Skeletal muscle cell (primary cell): Measurements from ENCODE around the gene SRA1.

Experiments used
- DNase-seq: peaks from one replicate; pipeline ENCODE4 v3.0.0-alpha.2; 2010; ENCODE audit warnings: low read depth
- H3K4me3 ChIP-seq: 2 replicates; pipeline ENCODE4 v1.5.1; 2011; ENCODE audit warnings: low read depth, mild to moderate bottlenecking, control low read depth, low read length, moderate library complexity

The SRA1 gene

DNA sequence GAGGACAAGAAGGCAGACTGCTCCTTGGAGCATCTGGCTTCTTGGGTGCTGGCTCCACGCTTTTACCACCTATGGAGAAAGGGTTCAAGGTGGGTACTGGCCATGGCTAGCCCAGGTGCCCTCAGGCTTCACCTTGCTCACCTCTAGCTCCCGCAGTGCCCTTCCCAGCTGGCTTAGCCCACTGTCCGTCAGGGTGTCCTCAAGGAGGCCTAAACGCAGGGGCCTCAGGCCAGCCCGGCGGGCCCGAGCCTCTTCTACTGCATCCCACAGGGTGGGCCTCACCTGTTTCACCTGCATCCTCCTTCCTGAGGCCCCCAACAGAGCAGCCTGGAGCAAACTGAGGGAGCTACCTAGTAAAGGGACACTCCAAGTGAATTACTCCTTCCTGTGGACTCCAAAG lies 16.4 kb upstream of the SRA1 start:
- no peak overlapping the region for H3K4me3 ChIP-seq
- DNase-seq, result no peak

GRCh38 chr5:140571105-140571504 lies 13.8 kb upstream of the SRA1 start:
- no peak overlapping the region for H3K4me3 ChIP-seq
- DNase-seq, result no peak

DNA sequence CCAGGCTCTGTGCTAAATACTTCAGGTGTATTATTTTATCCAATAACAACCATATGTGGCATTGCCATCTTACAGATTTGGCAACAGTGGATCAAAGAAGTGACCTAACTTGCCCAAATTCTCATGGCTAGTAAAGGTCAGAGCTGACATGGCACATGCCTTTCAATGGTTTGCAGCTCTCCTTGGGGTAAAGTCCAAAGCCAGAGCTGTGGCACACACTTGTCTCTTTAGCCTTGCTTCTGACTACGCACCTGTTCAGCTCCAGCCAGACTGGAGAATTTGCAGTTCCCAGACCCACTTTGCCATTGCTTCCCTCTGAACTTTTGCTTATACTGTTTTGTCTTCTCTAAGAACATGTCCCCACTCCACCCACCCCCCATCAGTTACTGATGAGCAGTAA lies 13.2 kb upstream of the SRA1 start:
- H3K4me3 ChIP-seq, result no peak overlapping the region
- no peak for DNase-seq

DNA sequence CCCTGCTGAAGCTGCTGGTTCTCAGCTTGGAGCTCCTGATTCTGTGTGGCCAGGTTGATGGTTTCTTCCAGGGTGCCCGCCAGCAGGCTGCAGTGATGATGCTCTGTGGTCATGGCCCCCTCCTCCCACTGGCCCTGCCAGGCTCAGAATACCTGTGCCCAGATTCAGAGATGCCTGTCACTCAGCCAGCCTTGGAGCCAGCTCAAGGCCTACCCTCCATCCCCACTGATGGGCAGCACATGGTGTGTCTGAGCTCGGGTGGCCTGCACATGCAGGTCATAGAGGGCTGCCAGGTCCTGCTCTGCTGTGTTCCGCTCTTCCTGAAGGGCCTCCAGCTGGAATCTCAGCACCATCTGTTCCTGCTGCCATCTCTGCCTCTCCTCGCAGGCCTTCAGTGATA lies 12.8 kb upstream of the SRA1 start:
- DNase-seq, result no peak
- H3K4me3 ChIP-seq, result no peak overlapping the region

DNA sequence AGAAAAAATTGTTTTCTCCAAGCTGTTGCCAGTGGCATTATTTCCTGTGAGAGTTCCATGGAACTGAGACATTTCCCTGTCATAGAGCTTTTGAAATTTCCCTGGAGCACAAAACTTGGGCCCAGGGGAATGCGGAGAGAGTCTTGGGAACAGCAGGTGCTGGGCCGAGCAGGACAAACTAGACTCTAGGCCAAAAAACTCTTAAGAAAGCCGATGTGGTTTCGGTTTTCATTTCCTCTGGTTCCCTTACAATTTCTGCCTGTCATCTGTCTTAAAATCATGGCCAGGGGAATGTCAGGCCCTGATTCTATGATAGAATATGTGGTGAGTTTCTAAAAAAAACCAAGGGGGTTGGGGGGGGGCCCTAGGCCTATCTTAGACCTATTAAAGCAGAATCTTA lies 11.9 kb upstream of the SRA1 start:
- no peak overlapping the region for H3K4me3 ChIP-seq
- DNase-seq, result no peak

DNA sequence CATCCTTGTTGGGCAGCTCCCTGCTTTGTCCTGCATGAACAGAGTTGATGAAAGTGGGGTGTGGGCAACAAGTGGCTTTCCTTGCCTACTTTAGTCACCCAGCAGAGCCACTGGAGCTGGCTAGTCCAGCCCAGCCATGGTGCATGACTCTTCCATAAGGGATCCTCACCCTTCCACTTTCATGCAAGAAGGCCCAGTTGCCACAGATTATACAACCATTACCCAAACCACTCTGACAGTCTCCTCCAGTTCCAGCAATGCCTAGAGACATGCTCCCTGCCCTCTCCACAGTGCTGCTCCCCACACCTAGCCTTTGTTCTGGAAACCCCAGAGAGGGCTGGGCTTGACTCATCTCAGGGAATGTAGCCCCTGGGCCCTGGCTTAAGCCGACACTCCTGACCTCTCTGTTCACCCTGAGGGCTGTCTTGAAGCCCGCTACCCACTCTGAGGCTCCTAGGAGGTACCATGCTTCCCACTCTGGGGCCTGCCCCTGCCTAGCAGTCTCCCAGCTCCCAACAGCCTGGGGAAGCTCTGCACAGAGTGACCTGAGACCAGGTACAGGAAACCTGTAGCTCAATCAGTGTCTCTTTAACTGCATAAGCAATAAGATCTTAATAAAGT lies 11.3 kb upstream of the SRA1 start:
- no peak for DNase-seq
- no peak overlapping the region for H3K4me3 ChIP-seq

DNA sequence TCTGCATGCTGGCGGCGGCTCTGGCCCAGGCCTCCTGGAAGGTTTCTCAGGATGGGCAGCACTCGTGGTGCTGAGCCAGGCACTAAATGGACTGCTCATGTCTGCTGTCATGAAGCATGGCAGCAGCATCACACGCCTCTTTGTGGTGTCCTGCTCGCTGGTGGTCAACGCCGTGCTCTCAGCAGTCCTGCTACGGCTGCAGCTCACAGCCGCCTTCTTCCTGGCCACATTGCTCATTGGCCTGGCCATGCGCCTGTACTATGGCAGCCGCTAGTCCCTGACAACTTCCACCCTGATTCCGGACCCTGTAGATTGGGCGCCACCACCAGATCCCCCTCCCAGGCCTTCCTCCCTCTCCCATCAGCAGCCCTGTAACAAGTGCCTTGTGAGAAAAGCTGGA lies 10.6 kb upstream of the SRA1 start:
- no peak overlapping the region for H3K4me3 ChIP-seq
- no peak for DNase-seq

DNA sequence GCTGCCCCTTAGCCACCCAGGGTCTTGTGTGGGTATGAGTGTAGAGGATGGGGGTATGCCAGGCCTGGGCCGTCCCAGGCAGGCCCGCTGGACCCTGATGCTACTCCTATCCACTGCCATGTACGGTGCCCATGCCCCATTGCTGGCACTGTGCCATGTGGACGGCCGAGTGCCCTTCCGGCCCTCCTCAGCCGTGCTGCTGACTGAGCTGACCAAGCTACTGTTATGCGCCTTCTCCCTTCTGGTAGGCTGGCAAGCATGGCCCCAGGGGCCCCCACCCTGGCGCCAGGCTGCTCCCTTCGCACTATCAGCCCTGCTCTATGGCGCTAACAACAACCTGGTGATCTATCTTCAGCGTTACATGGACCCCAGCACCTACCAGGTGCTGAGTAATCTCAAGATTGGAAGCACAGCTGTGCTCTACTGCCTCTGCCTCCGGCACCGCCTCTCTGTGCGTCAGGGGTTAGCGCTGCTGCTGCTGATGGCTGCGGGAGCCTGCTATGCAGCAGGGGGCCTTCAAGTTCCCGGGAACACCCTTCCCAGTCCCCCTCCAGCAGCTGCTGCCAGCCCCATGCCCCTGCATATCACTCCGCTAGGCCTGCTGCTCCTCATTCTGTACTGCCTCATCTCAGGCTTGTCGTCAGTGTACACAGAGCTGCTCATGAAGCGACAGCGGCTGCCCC lies 10.0 kb upstream of the SRA1 start:
- no peak overlapping the region for H3K4me3 ChIP-seq
- no peak for DNase-seq

- no peak overlapping the region for H3K4me3 ChIP-seq
- no peak for DNase-seq
Measured at GRCh38 chr5:140566665-140567064, 9.4 kb upstream of the SRA1 start.

DNA sequence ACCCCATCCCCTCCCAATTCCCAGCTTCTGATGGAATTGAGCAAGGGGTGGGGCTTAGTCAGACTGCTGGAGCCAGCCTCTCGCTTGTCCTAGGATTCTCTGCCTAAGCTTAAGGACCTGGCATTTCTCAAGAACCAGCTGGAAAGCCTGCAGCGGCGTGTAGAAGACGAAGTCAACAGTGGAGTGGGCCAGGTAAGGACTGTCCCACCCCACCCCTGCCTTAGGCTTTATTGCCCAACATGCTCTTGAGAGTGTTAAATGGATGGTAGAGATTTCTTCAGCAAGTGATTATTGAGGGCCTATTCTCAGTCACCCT lies 8.5 kb upstream of the SRA1 start:
- no peak for DNase-seq
- peak overlapping the region; percentile 96 for H3K4me3 ChIP-seq

DNA sequence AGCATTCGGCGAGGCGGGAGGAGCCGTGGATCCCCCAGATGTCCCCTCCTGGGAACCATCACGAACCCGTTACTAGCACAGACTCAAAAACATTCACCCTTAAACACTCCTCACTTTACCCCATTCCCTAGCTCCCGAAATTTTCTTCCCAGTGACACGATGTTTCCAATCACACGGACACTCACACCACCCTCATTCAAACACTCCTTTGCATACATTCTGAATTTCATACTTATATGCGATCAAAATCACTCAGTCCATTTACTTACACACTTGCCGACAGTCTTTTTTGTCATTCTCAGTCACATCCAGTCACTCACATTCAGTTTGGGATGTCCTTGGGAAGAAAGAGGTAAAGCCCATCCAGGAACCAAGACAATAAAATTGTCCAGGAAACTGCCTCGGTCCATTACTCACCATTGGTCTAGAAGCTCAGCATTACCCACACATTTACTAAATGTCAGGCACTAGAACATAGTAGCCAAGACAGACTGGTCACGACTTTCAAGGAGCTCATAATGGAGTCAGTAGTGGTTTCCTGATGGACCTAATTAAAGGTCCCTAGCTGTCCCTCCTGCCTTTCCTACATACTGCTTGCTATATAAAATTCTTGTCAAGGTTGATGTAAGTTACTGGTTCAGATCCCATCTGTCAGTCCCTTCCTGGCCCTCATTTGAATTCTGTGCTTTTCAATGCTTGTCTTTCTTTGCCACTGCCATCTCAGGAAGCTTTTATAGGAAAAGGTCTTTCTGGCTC lies 7.9 kb upstream of the SRA1 start:
- DNase-seq, result no peak
- H3K4me3 ChIP-seq, result peak overlapping the region; percentile 96

GRCh38 chr5:140564196-140565023 lies 7.1 kb upstream of the SRA1 start, which contains the start of the genes APBB3 and SLC35A4:
Gene APBB3 (minus strand): TSS chr5:140564598. CDS start chr5:140564245, 353 bp downstream.
Gene SLC35A4 (plus strand): TSS chr5:140564828. CDS start chr5:140567170, 2,342 bp downstream.
- peak within 1 kb of the TSS; percentile 96 for H3K4me3 ChIP-seq
- DNase-seq, result peak; percentile 97

GRCh38 chr5:140563596-140563995 lies 6.3 kb upstream of the SRA1 start:
- no peak for DNase-seq

DNA sequence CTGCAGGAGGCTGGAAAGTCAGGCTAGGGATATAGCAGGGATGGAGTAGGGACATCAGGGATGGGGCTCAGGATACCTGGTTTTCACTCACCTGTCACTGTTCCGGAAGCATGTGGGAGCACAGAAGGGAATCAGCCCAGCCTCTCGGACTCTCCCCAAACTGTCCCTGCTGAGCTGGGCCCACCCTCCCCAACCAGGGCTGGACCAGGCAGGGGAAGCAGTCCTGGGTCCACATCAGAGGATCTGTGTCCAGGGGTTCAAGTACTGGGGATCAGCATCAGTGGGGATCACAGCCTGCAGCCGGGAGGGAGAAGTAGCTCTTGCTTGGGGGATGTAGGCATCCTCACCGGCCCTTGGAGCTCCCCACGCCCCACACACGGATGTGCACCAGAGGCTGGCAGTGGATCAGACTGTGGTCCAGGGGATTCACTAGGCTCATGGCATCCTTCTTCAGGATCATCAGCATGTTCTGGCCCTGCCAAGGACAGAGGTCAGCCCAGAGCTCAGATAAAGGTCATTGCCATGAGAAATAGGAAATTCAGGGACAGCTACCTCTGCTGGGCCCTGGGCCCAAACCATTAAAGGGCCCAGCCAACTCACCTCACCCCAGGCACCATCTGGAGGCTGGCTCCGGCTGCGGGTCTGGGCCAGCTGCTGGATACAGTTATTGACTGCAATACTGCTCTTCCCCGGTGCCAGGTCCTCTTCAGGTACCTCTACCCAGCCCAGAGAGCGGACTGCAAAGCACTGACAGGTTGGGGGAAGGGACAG lies 4.7 kb upstream of the SRA1 start:
- DNase-seq, result no peak
- no peak overlapping the region for H3K4me3 ChIP-seq

More at GRCh38 chr5:140563596-140563995, 6.3 kb upstream of the SRA1 start:
- peak overlapping the region; percentile 96 for H3K4me3 ChIP-seq

GRCh38 chr5:140560227-140560626 lies 3.0 kb upstream of the SRA1 start:
- DNase-seq, result no peak
- no peak overlapping the region for H3K4me3 ChIP-seq

GRCh38 chr5:140558542-140558941 lies 1.3 kb upstream of the SRA1 start:
- H3K4me3 ChIP-seq, result no peak overlapping the region
- no peak for DNase-seq

DNA sequence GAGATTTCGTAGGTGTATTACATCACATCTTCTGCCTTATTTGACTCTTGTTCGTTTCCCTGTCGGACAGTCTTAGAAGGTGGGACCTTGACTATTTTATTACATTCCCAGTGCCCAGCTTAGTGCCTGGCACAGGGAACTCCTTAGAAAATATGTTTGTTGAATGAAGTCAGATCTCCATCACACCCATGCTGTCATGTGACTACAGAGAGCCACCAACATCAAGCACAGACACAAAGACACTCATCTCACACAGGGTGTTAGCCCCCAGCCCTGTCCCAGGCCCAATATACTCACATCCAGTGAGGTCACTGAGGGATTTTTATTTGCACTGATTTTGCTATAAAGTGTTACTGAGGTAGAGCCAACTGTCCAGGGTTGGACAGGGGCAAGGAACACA lies 692 bp upstream of the SRA1 start:
- no peak overlapping the region for H3K4me3 ChIP-seq
- no peak for DNase-seq

- no peak for DNase-seq
- H3K4me3 ChIP-seq, result peak overlapping the region; percentile 85
Measured at GRCh38 chr5:140556438-140556837, 835 bp downstream of the SRA1 start.

DNA sequence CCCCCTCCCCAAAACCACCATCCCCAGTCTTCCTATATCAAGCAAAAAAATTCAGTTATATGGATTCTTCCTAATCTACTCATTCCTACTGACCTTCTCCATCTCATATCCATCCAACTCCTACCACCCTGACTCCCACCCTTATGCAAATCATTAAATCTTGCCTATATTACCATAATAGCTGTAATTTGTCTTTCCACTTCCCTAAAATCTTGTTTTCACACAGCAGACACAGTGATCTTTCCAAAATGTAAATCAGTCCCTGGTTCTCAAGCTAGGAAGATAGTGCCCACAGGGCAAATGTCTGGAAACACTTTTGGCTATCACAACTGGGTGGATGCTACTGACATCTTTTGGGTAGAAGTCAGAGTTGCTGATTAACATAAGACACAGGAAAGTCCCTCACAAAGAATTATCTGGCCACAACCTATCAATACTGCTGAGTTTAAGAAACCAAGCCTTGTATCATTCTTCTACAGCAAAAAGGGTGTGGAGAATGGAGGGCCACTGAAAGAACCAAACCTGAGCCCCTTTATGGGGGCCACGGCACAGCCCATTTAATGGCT lies 1.4 kb downstream of the SRA1 start:
- no peak for DNase-seq
- peak overlapping the region; percentile 85 for H3K4me3 ChIP-seq
